ENCODE results near the gene SMARCE1.

Gene SMARCE1

DNA sequence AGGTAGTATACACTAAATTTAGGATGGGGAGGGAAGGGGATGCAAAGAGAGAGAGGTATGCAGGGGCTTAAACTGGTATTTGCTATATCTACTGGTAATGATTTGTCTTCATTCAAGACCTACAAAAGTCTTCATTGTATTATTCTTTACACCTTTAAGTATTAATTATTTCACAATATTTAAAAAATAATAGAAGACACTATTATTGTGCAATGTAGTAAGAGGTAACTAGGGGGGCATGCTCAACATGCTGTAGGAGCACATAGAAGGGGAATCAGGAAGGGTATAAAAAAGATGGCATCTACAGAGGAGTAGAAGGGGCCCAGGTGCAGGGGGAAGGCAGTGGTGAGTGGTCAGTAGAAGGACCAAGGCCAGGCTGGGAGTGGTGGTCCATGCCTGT is 67.5 kb downstream of the SMARCE1 start:
- in situ Hi-C loops (cut with MboI; ENCODE audit: low pct_unique_long_range_greater_than_20kb, low sequenced_read_pairs, unreplicated experiment) = no loop called here
- TF ChIP-seq, protein P1, sequence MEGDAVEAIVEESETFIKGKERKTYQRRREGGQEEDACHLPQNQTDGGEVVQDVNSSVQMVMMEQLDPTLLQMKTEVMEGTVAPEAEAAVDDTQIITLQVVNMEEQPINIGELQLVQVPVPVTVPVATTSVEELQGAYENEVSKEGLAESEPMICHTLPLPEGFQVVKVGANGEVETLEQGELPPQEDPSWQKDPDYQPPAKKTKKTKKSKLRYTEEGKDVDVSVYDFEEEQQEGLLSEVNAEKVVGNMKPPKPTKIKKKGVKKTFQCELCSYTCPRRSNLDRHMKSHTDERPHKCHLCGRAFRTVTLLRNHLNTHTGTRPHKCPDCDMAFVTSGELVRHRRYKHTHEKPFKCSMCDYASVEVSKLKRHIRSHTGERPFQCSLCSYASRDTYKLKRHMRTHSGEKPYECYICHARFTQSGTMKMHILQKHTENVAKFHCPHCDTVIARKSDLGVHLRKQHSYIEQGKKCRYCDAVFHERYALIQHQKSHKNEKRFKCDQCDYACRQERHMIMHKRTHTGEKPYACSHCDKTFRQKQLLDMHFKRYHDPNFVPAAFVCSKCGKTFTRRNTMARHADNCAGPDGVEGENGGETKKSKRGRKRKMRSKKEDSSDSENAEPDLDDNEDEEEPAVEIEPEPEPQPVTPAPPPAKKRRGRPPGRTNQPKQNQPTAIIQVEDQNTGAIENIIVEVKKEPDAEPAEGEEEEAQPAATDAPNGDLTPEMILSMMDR (IDR thresholded peaks at IDR 0.05; ENCODE audit: extremely low read depth, insufficient read depth, missing control alignments) = no peak
- no peak for DNase-seq (ENCODE audit: low spot score)

DNA sequence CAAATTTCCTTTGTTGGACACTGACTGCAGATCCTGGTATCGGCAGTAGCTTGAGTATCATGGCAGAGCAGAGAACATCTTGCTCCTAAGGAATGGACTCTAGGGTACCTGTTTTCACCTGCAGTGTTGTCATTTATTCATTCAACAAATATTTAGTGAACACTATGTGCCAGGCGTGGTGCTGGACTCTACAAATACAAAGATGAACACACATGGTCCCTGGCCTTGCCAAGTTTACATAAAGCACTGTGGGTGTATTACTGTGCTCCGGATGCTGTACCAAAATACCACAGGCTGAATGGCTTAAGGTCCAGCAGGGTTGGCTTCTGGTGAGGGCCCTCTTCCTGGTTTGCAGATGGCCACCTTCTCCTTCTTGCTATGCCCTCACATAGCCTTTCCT is 68.1 kb downstream of the SMARCE1 start:
- in situ Hi-C loops (cut with MboI; ENCODE audit: low pct_unique_long_range_greater_than_20kb, low sequenced_read_pairs, unreplicated experiment) = no loop called here
- TF ChIP-seq, protein P1 (IDR thresholded peaks at IDR 0.05; ENCODE audit: extremely low read depth, insufficient read depth, missing control alignments) = no peak
- DNase-seq (ENCODE audit: low spot score) = no peak

- TF ChIP-seq, protein P1 (IDR thresholded peaks at IDR 0.05; ENCODE audit: extremely low read depth, insufficient read depth, missing control alignments) = no peak
- in situ Hi-C loops (cut with MboI; ENCODE audit: low pct_unique_long_range_greater_than_20kb, low sequenced_read_pairs, unreplicated experiment) = no loop called here
- DNase-seq (ENCODE audit: low spot score) = no peak
These were observed 70.0 kb downstream of the SMARCE1 start for GRCh38 chr17:40577611-40578065.

- TF ChIP-seq, protein P1 (IDR thresholded peaks at IDR 0.05; ENCODE audit: extremely low read depth, insufficient read depth, missing control alignments) = no peak
- DNase-seq (ENCODE audit: low spot score) = no peak
- in situ Hi-C loops (cut with MboI; ENCODE audit: low pct_unique_long_range_greater_than_20kb, low sequenced_read_pairs, unreplicated experiment) = no loop called here
These were observed 71.4 kb downstream of the SMARCE1 start for GRCh38 chr17:40576113-40576740.
